ENCODE results near the gene SEMA3F. TPM values are rescaled to one million over a fixed set of nuclear protein-coding genes. Genes with fewer than 3 reads are reported as not detected.

The SEMA3F gene
- total and polyA plus RNA-seq, 2 donors (not counting 1 experiment from before 2014, with no cell fraction given) = 5.1 to 9.7 TPM

DNA sequence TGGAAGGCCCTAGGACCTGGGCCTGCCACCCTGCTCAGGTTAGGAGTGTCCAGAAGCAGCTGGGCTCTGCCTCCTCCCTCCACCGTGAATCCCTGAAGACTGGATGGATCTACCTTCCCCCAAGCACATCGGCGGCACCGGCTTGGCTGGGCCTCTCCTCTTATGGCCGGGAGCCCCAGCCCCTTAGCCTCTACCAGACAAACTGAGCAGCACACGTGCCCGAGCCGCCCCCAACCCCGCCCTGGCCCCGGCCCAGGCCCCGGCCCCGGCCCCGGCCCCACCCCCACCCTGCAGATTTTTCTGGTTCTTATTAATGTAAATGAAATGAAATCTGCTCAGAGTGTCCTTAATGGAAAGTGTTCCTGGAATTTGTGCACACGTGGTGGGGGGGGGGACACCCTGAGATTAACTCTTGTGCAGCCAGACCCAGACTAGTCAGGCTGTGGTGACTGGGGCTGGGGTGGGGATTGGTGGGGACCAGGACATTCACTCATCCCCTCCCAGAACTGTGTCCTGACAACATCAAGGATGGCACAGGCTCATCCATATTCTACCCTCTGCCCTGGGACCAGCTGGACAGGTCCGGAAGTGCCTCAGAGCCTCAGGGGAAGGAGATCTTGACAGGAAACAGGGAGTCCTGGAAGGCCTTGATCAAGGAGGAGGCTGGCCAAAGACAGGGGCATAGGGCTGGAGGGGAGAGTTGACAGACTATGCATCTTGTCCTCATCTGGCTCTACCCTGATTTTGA is 30.9 kb upstream of the SEMA3F start:
- H3K27ac ChIP-seq (ENCODE audit: insufficient read depth, low read length) = no peak overlapping the region
- H3K4me1 ChIP-seq (ENCODE audit: control insufficient read depth, extremely low read depth, insufficient read depth, low read length) = peaks cover 13% of the 10 kb centered on the region
- no peak overlapping the region for H3K4me2 ChIP-seq (ENCODE audit: extremely low read depth, insufficient read depth, low read length)
- H3K36me3 ChIP-seq (ENCODE audit: control insufficient read depth, insufficient read depth, low read length) = peaks cover 11% of the 10 kb centered on the region
- H3K27me3 ChIP-seq (ENCODE audit: control insufficient read depth, insufficient read depth, low read length) = no peaks in the 10 kb centered on the region
- no peaks in the 10 kb centered on the region for H3K79me2 ChIP-seq (ENCODE audit: control insufficient read depth, insufficient read depth, low read length)
- H3K4me3 ChIP-seq (replicated peaks in 1 of 4; ENCODE audit: control extremely low read depth in 1 of 4, insufficient read depth in 1 of 4, low read depth in 3 of 4, low read length in 4 of 4) = no peak overlapping the region
- no peaks in the 10 kb centered on the region for H4K20me1 ChIP-seq (ENCODE audit: control insufficient read depth, extremely low read depth, insufficient read depth, low read length)
- no peak for TF ChIP-seq EZH2 (IDR thresholded peaks at IDR 0.05; ENCODE audit: low read length, missing control alignments)
- TF ChIP-seq CTCF (conservative IDR thresholded peaks at IDR 0.05 in 1 of 2, IDR thresholded peaks at IDR 0.05 in 1 of 2; ENCODE audit: low read depth in 1 of 2, low read length in 2 of 2) = no peak
- no peak for DNase-seq (ENCODE audit: low read depth in 2 of 2)
- no peaks in the 10 kb centered on the region for H3K9me3 ChIP-seq (ENCODE audit: control insufficient read depth, insufficient read depth, low read depth, low read length)
- H2AFZ ChIP-seq (ENCODE audit: low read length) = no peak overlapping the region
- no peak overlapping the region for H3K9ac ChIP-seq (ENCODE audit: insufficient read depth, low read length)

- peaks cover 13% of the 10 kb centered on the region for H3K4me1 ChIP-seq (ENCODE audit: control insufficient read depth, extremely low read depth, insufficient read depth, low read length)
- no peak overlapping the region for H3K4me3 ChIP-seq (replicated peaks in 1 of 4; ENCODE audit: control extremely low read depth in 1 of 4, insufficient read depth in 1 of 4, low read depth in 3 of 4, low read length in 4 of 4)
- H2AFZ ChIP-seq (ENCODE audit: low read length) = no peak overlapping the region
- no peak overlapping the region for H3K9ac ChIP-seq (ENCODE audit: insufficient read depth, low read length)
- no peak for DNase-seq (ENCODE audit: low read depth in 2 of 2)
- peaks cover 11% of the 10 kb centered on the region for H3K36me3 ChIP-seq (ENCODE audit: control insufficient read depth, insufficient read depth, low read length)
- H3K4me2 ChIP-seq (ENCODE audit: extremely low read depth, insufficient read depth, low read length) = no peak overlapping the region
- H3K79me2 ChIP-seq (ENCODE audit: control insufficient read depth, insufficient read depth, low read length) = no peaks in the 10 kb centered on the region
- no peaks in the 10 kb centered on the region for H3K27me3 ChIP-seq (ENCODE audit: control insufficient read depth, insufficient read depth, low read length)
- no peaks in the 10 kb centered on the region for H3K9me3 ChIP-seq (ENCODE audit: control insufficient read depth, insufficient read depth, low read depth, low read length)
- H3K27ac ChIP-seq (ENCODE audit: insufficient read depth, low read length) = no peak overlapping the region
- TF ChIP-seq CTCF (conservative IDR thresholded peaks at IDR 0.05 in 1 of 2, IDR thresholded peaks at IDR 0.05 in 1 of 2; ENCODE audit: low read depth in 1 of 2, low read length in 2 of 2) = no peak
- TF ChIP-seq EZH2 (IDR thresholded peaks at IDR 0.05; ENCODE audit: low read length, missing control alignments) = no peak
- H4K20me1 ChIP-seq (ENCODE audit: control insufficient read depth, extremely low read depth, insufficient read depth, low read length) = no peaks in the 10 kb centered on the region
Measured at GRCh38 chr3:50124800-50125178, 30.3 kb upstream of the SEMA3F start.

DNA sequence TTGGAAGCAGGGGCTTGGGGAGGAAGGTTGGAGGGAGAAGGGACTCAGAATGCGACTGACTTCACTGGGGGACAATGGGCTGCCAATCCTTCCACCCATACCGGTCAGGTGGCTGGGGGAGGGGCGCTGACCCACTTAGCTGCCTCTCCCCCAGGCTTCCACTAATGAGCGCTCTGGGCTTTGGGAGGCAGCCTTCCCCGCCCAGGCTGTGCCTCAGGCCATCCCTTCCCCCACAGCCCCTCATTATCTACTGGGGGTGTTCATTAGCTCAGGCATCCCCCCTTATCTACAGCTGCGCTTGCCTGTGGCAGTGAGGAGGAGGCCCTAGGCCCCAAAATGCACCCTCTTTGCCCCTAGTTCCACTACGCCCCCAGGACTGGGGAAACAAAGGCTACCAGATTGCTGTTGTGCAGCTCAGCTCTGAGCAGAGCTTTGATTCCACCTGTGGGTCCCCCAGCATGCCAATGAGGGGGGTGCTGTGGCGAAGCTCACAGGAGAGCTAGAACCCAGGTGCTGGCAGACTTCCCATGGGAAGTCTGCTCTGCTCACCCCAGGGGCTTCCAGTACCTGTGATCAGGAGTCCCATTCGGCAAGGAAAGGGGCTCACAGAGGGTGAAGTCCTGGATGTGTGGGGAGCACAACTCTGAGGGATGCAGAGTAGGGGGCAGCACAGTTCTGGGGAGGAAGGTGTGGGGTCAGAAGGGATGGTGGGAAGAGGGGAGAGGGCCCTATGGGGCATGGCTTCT is 29.4 kb upstream of the SEMA3F start:
- no peak overlapping the region for H3K27ac ChIP-seq (ENCODE audit: insufficient read depth, low read length)
- no peaks in the 10 kb centered on the region for H3K27me3 ChIP-seq (ENCODE audit: control insufficient read depth, insufficient read depth, low read length)
- H3K9ac ChIP-seq (ENCODE audit: insufficient read depth, low read length) = no peak overlapping the region
- TF ChIP-seq EZH2 (IDR thresholded peaks at IDR 0.05; ENCODE audit: low read length, missing control alignments) (no peak), CTCF (conservative IDR thresholded peaks at IDR 0.05 in 1 of 2, IDR thresholded peaks at IDR 0.05 in 1 of 2; ENCODE audit: low read depth in 1 of 2, low read length in 2 of 2) (no peak)
- no peak for DNase-seq (ENCODE audit: low read depth in 2 of 2)
- no peak overlapping the region for H2AFZ ChIP-seq (ENCODE audit: low read length)
- H3K4me3 ChIP-seq (replicated peaks in 1 of 4; ENCODE audit: control extremely low read depth in 1 of 4, insufficient read depth in 1 of 4, low read depth in 3 of 4, low read length in 4 of 4) = no peak overlapping the region
- no peaks in the 10 kb centered on the region for H3K79me2 ChIP-seq (ENCODE audit: control insufficient read depth, insufficient read depth, low read length)
- H4K20me1 ChIP-seq (ENCODE audit: control insufficient read depth, extremely low read depth, insufficient read depth, low read length) = no peaks in the 10 kb centered on the region
- H3K36me3 ChIP-seq (ENCODE audit: control insufficient read depth, insufficient read depth, low read length) = peaks cover 6% of the 10 kb centered on the region
- H3K4me1 ChIP-seq (ENCODE audit: control insufficient read depth, extremely low read depth, insufficient read depth, low read length) = peaks cover 13% of the 10 kb centered on the region
- no peak overlapping the region for H3K4me2 ChIP-seq (ENCODE audit: extremely low read depth, insufficient read depth, low read length)
- H3K9me3 ChIP-seq (ENCODE audit: control insufficient read depth, insufficient read depth, low read depth, low read length) = no peaks in the 10 kb centered on the region

All from fibroblast of lung (primary cell).